Right atrium auricular region (tissue), 2 donors: ENCODE results near the gene SMOC2. TPM values are rescaled to one million over a fixed set of nuclear protein-coding genes. Genes with fewer than 3 reads are reported as not detected.
"Not testable (repeated sequence)": the region's sequence is repeated elsewhere in the genome, so short reads cannot be mapped to it uniquely, and the experiment has no call there.

Source experiments
- DNase-seq: peaks from one replicate; pipeline ENCODE4 v3.0.0-alpha.2; 2019; ENCODE audit warnings: low spot score
- H3K27ac ChIP-seq, 2 donors: fragments of 200-600 bp; sonication (generic); 1 replicate in 1 of 2; 2 replicates in 1 of 2; pipeline ENCODE4 v1.5.1; 2016 to 2019
- H3K27me3 ChIP-seq, 2 donors: fragments of 200-600 bp; sonication (generic); one replicate each; pipeline versions ENCODE4 v1.5.1 to v1.6.0; 2017 to 2019
- H3K36me3 ChIP-seq: fragments of 200-600 bp; sonication (generic); one replicate; pipeline ENCODE4 v1.5.1; 2016
- H3K4me1 ChIP-seq, 2 donors: fragments of 200-600 bp; sonication (generic); one replicate each; pipeline versions ENCODE4 v1.5.1 to v1.6.0; 2017 to 2019
- H3K4me3 ChIP-seq, 2 donors: fragments of 200-600 bp; sonication (generic); 1 replicate in 1 of 2; 2 replicates in 1 of 2; pipeline ENCODE4 v1.5.1; 2017 to 2019; ENCODE audit warnings: mild to moderate bottlenecking in 1 of 2, moderate library complexity in 1 of 2
- H3K9me3 ChIP-seq, 2 donors: fragments of 200-600 bp; sonication (generic); one replicate each; pipeline ENCODE4 v1.5.1; 2019
- total RNA-seq, 2 donors: library from RNA; depleted of rRNA; stranded (reverse); fragments of >200 nt; gene quantifications; one replicate each; pipeline ENCODE4 v1.1.0, GENCODE V29; 2016
- TF ChIP-seq, protein P1 (sequence below), 2 donors: fragments of 200-600 bp; sonication (generic); IDR thresholded peaks; one replicate each; pipeline ENCODE4 v1.5.1; 2019; ENCODE audit warnings: antibody characterized with exemption in 2 of 2

SMOC2 gene
- total RNA-seq, 2 donors from 2014 or later, result 10.8 to 31.7 TPM

DNA sequence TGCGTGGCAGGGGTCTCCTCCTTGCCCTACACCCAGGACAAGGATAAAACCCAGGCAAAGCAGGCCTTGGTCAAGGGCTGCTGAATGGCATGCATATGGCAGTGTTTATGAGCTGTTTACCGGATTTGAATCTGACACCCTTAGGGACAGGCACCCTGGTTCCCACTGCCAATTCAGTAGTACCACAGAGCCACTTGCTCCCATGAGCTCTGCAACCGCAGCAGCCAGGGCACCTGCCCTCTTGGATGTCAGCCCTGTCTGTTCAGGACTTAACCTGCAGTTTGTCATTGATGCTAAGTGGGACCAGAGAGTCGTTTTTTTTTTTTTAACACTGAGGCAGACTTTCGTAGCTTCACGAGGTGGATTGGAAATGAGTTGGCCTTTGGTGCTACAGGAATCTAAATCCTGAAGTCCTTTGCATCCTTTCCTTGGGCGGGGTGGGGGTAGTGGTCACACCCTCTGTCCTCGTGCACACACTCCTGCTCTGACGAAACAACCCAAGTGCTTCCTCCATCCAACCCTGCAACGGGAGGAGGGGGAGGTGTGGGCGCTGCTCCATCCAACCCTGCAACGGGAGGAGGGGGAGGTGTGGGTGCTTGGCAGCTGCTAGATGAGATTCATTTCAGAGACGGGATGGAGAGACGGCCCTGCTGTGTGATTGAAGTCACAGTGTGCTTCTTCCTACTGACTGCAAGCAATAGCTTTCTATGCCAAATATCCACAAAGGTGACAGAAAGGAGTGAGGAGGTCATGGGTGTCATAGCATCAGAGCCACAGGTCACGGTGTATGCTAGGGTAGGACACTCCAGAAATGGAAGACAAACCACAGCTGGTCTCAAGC is 166.5 kb downstream of the SMOC2 start:
- peaks cover 0 to 7% of the 10 kb centered on the region in 2 donors for H3K9me3 ChIP-seq
- DNase-seq, result no peak
- H3K4me3 ChIP-seq, result no peak overlapping the region
- no peak overlapping the region for H3K27ac ChIP-seq
- H3K4me1 ChIP-seq, result no peaks in the 10 kb centered on the region
- H3K36me3 ChIP-seq, result no peaks in the 10 kb centered on the region
- H3K27me3 ChIP-seq, result no peaks in the 10 kb centered on the region
- TF ChIP-seq, protein P1, sequence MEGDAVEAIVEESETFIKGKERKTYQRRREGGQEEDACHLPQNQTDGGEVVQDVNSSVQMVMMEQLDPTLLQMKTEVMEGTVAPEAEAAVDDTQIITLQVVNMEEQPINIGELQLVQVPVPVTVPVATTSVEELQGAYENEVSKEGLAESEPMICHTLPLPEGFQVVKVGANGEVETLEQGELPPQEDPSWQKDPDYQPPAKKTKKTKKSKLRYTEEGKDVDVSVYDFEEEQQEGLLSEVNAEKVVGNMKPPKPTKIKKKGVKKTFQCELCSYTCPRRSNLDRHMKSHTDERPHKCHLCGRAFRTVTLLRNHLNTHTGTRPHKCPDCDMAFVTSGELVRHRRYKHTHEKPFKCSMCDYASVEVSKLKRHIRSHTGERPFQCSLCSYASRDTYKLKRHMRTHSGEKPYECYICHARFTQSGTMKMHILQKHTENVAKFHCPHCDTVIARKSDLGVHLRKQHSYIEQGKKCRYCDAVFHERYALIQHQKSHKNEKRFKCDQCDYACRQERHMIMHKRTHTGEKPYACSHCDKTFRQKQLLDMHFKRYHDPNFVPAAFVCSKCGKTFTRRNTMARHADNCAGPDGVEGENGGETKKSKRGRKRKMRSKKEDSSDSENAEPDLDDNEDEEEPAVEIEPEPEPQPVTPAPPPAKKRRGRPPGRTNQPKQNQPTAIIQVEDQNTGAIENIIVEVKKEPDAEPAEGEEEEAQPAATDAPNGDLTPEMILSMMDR (IDR thresholded peaks at IDR 0.05), result no peak

DNA sequence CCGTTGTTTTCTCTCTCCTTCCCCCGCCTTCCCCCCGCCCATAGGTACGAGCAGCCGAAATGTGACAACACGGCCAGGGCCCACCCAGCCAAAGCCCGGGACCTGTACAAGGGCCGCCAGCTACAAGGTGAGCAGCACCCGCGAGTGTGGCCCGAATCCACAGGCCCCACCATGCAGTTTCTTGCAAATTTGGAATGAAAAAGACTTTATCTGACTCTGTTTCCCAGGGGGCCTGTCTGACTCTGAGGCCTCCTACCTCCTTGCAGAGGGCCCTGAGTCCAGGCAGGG is 167.1 kb downstream of the SMOC2 start:
- no peak overlapping the region for H3K27ac ChIP-seq
- no peak overlapping the region for H3K4me3 ChIP-seq
- no peaks in the 10 kb centered on the region for H3K36me3 ChIP-seq
- TF ChIP-seq, protein P1 (IDR thresholded peaks at IDR 0.05), result no peak
- H3K4me1 ChIP-seq, result no peaks in the 10 kb centered on the region
- DNase-seq, result no peak
- H3K9me3 ChIP-seq, result peaks cover 0 to 7% of the 10 kb centered on the region in 2 donors
- H3K27me3 ChIP-seq, result no peaks in the 10 kb centered on the region

DNA sequence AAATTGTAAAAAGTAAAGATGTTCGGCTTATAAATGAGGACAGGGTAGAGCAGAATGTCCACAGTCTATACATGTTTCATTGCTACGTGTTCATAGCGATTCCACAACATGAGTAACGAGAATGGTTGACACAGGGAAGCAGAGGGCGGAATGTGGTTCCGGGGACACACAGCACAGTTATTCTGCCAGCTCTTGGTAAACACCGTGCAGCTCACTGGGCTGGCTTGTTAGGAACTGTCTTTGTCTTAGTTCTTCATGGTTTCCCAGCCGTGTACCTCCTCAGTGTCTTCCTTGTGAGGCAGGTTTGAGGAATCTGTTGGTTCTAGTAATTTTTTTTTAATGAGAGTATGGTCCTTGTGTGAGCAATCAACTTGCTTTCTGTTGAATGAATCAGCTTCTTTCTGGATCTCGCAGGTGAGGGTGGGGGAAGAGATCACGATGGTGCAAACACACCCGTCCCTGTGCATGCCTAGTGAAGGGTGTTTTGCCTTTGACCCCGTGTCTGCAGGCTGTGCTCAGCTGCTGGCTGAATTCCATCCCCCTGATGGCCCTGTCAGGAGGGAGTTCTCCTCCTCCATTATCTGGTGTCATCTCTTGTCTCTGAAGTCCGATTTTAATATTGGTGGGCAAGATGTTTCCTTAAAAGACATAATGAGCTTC is 168.2 kb downstream of the SMOC2 start:
- Histone ChIP-seq H3K9me3 (no peaks in the 10 kb centered on the region), H3K4me1 (no peaks in the 10 kb centered on the region), H3K36me3 (no peaks in the 10 kb centered on the region), H3K27me3 (no peaks in the 10 kb centered on the region), H3K4me3 (no peak overlapping the region), H3K27ac (no peak overlapping the region)
- DNase-seq, result no peak
- TF ChIP-seq, protein P1 (IDR thresholded peaks at IDR 0.05), result no peak

DNA sequence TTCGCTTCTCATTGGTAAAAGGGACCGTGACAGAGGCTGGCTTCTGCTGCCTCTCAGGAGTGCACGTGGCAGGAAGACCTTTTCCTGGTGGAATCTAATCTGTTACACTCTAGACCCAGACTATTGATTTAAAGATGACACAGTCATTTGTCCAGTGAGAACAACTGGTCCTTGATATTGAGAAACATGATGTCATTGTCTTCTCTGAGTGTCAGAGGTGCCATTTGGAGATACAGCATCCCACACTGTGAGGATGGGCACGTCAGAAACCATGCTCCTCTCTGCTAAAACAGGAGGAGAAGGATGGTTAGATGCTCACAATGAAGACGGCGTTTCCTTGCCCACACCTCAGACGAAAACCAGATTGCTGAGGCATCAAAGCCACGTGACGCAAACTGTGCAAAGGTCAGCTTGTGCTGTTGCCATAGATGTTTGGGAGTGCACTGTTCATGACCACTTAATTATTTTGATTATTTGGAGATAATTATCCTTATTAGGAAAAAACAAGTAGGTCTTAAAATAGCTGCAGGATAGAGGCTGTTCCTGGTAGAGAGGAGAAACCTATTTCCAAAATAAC is 169.0 kb downstream of the SMOC2 start:
- no peaks in the 10 kb centered on the region for H3K4me1 ChIP-seq
- no peaks in the 10 kb centered on the region for H3K27me3 ChIP-seq
- H3K27ac ChIP-seq, result no peak overlapping the region
- no peaks in the 10 kb centered on the region for H3K36me3 ChIP-seq
- no peak overlapping the region for H3K4me3 ChIP-seq
- DNase-seq, result no peak
- no peaks in the 10 kb centered on the region for H3K9me3 ChIP-seq
- TF ChIP-seq, protein P1 (IDR thresholded peaks at IDR 0.05), result no peak

DNA sequence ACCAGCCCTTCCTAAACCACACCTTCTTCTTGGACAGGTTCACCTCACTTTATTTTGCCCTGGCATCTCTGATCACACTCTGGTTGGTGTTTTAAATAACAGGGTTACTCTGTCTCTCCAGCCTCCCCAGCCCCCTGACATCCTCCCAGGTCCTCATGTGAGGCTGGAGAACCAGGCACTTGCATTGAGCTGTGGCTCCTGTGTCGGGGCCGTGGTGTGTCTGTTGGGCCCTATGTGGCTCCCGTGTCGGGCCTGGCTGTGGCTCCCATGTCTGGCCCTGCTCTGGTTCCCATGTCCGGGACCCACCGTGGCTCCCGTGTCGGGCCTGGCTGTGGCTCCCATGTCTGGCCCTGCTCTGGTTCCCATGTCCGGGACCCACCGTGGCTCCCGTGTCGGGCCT is 170.0 kb downstream of the SMOC2 start:
- not testable (repeated sequence) for DNase-seq, H3K27me3 ChIP-seq, H3K36me3 ChIP-seq, H3K4me3 ChIP-seq, H3K4me1 ChIP-seq, H3K27ac ChIP-seq, H3K9me3 ChIP-seq

DNA sequence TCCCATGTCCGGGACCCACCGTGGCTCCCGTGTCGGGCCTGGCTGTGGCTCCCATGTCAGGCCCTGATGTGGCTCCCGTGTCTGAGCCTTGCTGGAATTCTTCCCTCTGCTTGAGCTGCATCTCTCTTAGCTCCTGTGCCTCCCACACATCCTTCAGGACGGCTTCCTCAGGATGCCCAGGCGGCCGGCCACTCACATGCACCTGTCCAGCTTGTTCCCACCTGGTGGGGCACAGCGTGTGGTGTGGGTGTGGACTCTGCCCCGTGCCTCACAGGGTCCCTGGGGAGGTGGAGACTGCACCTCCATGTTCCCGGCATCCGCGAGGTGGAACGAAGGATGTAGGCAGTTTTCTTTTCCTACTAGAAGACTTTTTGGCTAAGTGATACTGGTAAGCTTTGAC is 170.7 kb downstream of the SMOC2 start:
- Histone ChIP-seq H3K4me3 (no peak overlapping the region), H3K27me3 (no peaks in the 10 kb centered on the region), H3K36me3 (no peaks in the 10 kb centered on the region), H3K9me3 (no peaks in the 10 kb centered on the region), H3K4me1 (no peaks in the 10 kb centered on the region), H3K27ac (no peak overlapping the region)
- TF ChIP-seq, protein P1 (IDR thresholded peaks at IDR 0.05), result no peak
- no peak for DNase-seq
